HG03064 (cell line): ENCODE measurements around the gene EPHB1.
A peak's percentile ranks its signal among the peaks of the same experiment; 100 is the strongest.

Experiments used
- ATAC-seq: cut with Tn5 transposase; IDR thresholded peaks from one replicate; pipeline ENCODE4 v1.9.1; 2021; ENCODE audit warnings: low read depth; ENCODE audit not compliant: unreplicated experiment

Gene EPHB1

GRCh38 chr3:134874737-134875413 is 79.8 kb downstream of the EPHB1 start:
- ATAC-seq = no peak

GRCh38 chr3:134876836-134877235 is 81.8 kb downstream of the EPHB1 start:
- ATAC-seq = no peak

- ATAC-seq = no peak
Observed at GRCh38 chr3:134877788-134878187, 82.7 kb downstream of the EPHB1 start.

GRCh38 chr3:134879990-134880389 is 84.9 kb downstream of the EPHB1 start:
- ATAC-seq = no peak

- ATAC-seq = no peak
Observed at GRCh38 chr3:134880431-134880830, 85.4 kb downstream of the EPHB1 start.

- ATAC-seq = no peak
Observed at GRCh38 chr3:134881305-134881704, 86.2 kb downstream of the EPHB1 start.

- ATAC-seq = no peak
Observed at GRCh38 chr3:134883697-134884385, 88.8 kb downstream of the EPHB1 start.

GRCh38 chr3:134885877-134886621 is 91.0 kb downstream of the EPHB1 start:
- peak; percentile 94 for ATAC-seq

- no peak for ATAC-seq
Observed at GRCh38 chr3:134886991-134887390, 91.9 kb downstream of the EPHB1 start.

- no peak for ATAC-seq
Observed at GRCh38 chr3:134887536-134887935, 92.5 kb downstream of the EPHB1 start.

GRCh38 chr3:134892326-134892725 is 97.3 kb downstream of the EPHB1 start:
- ATAC-seq = no peak

- no peak for ATAC-seq
Observed at GRCh38 chr3:134892761-134893160, 97.7 kb downstream of the EPHB1 start.

- no peak for ATAC-seq
Observed at GRCh38 chr3:134894533-134894932, 99.5 kb downstream of the EPHB1 start.

GRCh38 chr3:134895181-134895580 is 100.1 kb downstream of the EPHB1 start:
- no peak for ATAC-seq

GRCh38 chr3:134896141-134896540 is 101.1 kb downstream of the EPHB1 start:
- ATAC-seq = no peak

- ATAC-seq = no peak
Observed at GRCh38 chr3:134896696-134897095, 101.6 kb downstream of the EPHB1 start.

- ATAC-seq = no peak
Observed at GRCh38 chr3:134897391-134898141, 102.5 kb downstream of the EPHB1 start.

- no peak for ATAC-seq
Observed at GRCh38 chr3:134898181-134898754, 103.2 kb downstream of the EPHB1 start.

- ATAC-seq = no peak
Observed at GRCh38 chr3:134899786-134900185, 104.7 kb downstream of the EPHB1 start.

GRCh38 chr3:134900482-134900881 is 105.4 kb downstream of the EPHB1 start:
- ATAC-seq = no peak

- no peak for ATAC-seq
Observed at GRCh38 chr3:134901461-134901860, 106.4 kb downstream of the EPHB1 start.
